K562 (cell line): ENCODE data around the gene B3GAT1. TPM values are rescaled to one million over a fixed set of nuclear protein-coding genes. Genes with fewer than 3 reads are reported as not detected.

ENCODE experiments used
- polyA plus RNA-seq, 8 experiments: library from polyadenylated mRNA; depleted of rRNA in 4 of 8; stranded (reverse) in 5 of 8; unstranded in 3 of 8; fragments of >200 nt; fragmentation: Nextera tagmentation in 2 of 8; fragmentation: Illumina TruSeq in 1 of 8; extraction: Ambion mirVana in 2 of 8; extraction: Trizol in 1 of 8; gene quantifications; 2 replicates each; pipeline versions ENCODE4 v1.2.1 to v1.2.3, GENCODE V29; 2011 to 2014; ENCODE audit warnings: inconsistent platforms in 1 of 8, missing spikeins in 1 of 8
- total RNA-seq, 7 experiments: library from RNA; depleted of rRNA in 6 of 7; stranded (reverse); fragments of >200 nt in 6 of 7; fragmentation: Illumina TruSeq in 2 of 7; extraction: Trizol in 2 of 7; gene quantifications; 2 replicates each; pipeline versions ENCODE4 v1.2.1 to v1.2.3, GENCODE V29; 2011 to 2021; ENCODE audit warnings: low replicate concordance in 1 of 7
- TF ChIP-seq, protein P1 (sequence below), 2 experiments: fragments of 450-650 bp in 1 of 2; sonication (generic) in 1 of 2; formaldehyde crosslinking in 1 of 2; IDR thresholded peaks; 2 replicates each; pipeline versions ENCODE4 v1.7.1 to v1.9.0; 2016 to 2022; ENCODE audit warnings: inconsistent platforms in 1 of 2, mild to moderate bottlenecking in 1 of 2, missing genetic modification reagents in 1 of 2

B3GAT1 gene
- total and polyA plus RNA-seq, 9 of the 15 experiments (the other 6 are each of a cell fraction or from before 2014, with no cell fraction given) = 0.01 to 0.53 (median 0.14) TPM; not detected in 1

- TF ChIP-seq, protein P1, sequence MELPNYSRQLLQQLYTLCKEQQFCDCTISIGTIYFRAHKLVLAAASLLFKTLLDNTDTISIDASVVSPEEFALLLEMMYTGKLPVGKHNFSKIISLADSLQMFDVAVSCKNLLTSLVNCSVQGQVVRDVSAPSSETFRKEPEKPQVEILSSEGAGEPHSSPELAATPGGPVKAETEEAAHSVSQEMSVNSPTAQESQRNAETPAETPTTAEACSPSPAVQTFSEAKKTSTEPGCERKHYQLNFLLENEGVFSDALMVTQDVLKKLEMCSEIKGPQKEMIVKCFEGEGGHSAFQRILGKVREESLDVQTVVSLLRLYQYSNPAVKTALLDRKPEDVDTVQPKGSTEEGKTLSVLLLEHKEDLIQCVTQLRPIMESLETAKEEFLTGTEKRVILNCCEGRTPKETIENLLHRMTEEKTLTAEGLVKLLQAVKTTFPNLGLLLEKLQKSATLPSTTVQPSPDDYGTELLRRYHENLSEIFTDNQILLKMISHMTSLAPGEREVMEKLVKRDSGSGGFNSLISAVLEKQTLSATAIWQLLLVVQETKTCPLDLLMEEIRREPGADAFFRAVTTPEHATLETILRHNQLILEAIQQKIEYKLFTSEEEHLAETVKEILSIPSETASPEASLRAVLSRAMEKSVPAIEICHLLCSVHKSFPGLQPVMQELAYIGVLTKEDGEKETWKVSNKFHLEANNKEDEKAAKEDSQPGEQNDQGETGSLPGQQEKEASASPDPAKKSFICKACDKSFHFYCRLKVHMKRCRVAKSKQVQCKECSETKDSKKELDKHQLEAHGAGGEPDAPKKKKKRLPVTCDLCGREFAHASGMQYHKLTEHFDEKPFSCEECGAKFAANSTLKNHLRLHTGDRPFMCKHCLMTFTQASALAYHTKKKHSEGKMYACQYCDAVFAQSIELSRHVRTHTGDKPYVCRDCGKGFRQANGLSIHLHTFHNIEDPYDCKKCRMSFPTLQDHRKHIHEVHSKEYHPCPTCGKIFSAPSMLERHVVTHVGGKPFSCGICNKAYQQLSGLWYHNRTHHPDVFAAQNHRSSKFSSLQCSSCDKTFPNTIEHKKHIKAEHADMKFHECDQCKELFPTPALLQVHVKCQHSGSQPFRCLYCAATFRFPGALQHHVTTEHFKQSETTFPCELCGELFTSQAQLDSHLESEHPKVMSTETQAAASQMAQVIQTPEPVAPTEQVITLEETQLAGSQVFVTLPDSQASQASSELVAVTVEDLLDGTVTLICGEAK (IDR thresholded peaks at IDR 0.05) = no peak
- TF ChIP-seq, protein P1 (CRISPR knock-in tag; IDR thresholded peaks at IDR 0.05) = no peak
Measured at GRCh38 chr11:134350381-134350780, 61.7 kb downstream of the B3GAT1 start (continued).
